Measurements from ENCODE around the gene DHX36.

DHX36 gene, protein sequence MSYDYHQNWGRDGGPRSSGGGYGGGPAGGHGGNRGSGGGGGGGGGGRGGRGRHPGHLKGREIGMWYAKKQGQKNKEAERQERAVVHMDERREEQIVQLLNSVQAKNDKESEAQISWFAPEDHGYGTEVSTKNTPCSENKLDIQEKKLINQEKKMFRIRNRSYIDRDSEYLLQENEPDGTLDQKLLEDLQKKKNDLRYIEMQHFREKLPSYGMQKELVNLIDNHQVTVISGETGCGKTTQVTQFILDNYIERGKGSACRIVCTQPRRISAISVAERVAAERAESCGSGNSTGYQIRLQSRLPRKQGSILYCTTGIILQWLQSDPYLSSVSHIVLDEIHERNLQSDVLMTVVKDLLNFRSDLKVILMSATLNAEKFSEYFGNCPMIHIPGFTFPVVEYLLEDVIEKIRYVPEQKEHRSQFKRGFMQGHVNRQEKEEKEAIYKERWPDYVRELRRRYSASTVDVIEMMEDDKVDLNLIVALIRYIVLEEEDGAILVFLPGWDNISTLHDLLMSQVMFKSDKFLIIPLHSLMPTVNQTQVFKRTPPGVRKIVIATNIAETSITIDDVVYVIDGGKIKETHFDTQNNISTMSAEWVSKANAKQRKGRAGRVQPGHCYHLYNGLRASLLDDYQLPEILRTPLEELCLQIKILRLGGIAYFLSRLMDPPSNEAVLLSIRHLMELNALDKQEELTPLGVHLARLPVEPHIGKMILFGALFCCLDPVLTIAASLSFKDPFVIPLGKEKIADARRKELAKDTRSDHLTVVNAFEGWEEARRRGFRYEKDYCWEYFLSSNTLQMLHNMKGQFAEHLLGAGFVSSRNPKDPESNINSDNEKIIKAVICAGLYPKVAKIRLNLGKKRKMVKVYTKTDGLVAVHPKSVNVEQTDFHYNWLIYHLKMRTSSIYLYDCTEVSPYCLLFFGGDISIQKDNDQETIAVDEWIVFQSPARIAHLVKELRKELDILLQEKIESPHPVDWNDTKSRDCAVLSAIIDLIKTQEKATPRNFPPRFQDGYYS

DNA sequence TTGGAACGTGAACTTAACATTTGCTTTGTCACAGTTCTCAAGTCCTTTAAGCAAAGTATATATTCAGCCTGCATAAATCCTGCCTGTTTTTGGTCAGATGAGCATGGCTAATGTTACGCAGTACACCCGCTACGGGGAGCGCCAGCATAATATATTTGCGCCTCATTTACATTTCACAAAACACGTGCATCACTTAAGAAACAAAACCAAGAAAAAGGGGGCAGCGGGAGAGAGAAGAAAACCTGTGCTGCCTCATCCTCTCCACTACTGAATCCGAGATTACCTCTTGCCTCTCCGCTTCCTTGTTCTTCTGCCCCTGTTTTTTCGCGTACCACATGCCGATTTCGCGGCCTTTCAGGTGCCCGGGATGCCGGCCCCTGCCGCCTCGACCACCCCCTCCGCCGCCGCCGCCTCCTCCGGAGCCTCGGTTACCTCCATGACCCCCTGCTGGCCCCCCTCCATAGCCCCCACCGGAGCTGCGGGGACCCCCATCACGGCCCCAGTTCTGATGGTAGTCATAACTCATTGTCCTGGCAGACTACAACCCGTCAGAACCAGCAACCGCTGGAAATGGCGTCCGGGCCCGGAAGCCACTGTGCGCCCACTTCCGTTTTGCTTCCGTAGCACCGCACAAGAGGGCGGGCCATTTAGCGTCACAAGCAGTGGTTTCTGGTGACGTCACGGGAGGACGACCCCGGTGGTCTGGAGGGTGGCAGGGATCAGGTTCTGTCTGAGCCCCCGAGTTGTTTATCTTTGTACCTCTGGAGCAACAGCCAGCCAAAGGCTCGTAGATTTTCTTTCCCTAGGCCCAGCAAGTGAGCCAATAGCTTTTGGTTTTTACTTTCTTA lies at the start of gene DHX36:
Gene DHX36, minus strand, starts transcription at position 597 of the 848 bp plus-strand sequence. Its CDS starts 71 bp downstream, at position 526.
- DNase-seq = peak; percentile 77 to 89

DNA sequence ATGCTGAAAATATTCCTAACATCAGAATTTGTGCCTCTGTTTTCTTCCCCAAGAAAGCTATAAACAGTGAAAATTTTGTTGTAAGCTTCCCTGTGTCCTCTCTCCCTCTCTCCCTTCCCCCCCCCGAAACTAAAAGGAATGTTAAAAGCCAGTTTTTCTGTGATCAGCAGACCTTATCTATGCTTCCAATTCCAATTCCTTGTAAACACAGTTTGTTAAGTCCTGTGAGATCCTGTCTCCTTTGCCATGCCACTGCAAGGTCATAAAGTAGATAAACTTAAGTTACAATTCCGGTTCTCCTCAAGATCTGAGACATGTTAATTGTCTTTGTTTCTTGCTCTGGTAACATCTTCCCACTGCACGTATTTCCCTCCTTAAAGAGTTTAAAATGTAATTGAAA lies 42.9 kb upstream of the DHX36 start:
- no peak for DNase-seq

DNA sequence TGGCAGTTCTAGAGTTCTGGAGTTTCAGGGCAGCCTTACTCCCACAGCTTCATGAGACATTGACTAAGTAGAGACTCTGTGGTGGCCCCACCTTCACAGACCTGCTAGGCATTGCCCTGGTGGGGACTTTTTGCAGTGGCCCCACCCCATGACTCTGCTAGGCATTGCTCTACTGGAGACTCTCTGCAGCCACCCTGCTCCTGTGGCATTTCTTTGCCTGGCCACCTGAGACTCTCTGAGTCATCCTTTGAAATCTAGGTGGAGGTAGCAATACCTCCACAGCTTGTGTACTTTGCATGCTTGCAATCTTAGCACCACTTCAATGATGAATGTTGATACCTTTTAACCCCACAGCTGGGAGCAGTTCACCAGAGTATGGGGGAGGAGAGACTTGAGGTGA lies 40.6 kb upstream of the DHX36 start:
- no peak for DNase-seq

DNA sequence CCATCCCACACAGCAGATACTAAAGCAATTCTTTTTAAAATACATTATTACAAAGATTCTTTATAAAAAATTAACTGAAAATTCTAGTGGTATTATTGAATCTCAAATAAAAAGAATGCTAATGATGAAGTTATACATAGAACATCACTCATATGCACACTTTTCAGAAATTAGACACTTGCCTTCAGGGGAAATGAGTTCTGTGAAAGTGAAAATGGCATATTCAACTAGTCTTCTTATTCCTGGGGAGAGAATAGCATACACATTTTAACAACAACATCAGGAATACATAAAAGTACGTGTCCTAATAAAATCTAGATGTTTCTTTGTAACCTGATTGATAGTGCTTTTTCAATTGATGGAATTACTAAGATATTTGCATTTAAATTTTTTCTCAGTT lies 36.8 kb upstream of the DHX36 start:
- no peak for DNase-seq

DNA sequence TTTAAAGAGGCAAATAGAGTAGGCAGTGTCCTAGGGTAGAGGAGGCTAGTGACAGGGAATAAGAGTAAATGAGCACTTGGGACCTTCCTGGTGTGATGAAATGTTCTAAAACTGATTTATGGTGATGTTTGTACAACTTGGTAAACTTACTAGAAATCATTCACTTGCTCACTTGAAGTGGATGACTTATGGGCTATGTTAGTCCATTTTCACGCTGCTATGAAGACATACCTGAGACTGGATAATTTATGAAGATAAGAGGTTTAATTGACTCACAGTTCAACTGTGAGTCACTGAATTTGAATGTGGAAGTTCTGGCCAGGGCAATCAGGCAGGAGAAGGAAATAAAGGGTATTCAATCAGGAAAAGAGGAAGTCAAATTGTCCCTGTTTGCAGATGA lies 31.7 kb upstream of the DHX36 start:
- DNase-seq = no peak

DNA sequence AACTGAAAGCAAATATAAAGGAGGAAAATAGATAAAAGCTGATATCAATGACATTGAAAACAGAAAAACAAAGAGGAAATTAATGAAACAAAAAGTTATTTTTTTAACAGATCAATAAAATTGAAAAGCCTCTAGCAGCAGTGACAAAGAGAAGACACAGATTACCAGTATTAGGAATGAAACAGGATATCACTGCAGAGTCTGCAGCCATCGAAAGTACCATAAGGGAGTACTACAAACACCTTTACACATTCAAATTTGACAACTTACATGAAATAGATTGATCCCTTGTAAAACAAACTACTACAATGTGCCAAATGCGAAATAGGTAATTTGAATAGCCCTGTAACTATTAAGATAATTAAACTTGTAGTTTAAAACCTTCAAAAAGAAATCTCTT lies 24.9 kb upstream of the DHX36 start:
- no peak for DNase-seq

DNA sequence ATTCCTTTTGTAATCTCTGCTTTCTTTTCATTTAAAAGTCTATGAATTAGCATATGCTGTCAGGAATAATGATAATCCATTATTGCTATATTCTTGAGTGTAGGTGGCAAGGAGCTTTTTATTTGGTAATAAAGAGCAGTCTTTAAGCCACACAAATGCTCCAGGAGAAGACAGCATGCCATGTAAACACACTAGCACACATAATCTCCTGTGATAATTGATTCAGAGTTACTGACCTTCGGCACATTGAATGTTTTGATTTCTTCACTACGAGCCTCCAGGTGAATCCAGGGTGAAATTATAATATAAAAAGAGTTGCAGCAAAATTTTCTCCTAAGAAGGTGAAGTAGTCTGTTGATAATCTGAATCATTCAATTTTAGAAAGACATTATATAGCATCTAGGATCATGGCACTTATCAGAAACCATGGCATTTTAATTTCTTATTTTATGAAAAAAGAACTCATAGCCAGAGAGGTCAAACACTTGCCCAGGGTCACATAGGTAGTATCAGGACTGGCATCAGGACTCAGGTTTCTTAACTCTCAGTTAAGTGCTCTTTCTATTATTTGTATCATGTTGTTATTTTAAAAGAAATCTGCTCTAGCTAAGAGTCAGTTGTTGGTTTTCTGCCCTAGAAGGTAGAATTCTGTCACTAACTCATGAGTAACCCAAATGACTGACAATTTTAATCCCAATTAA lies 21.3 kb upstream of the DHX36 start:
- no peak for DNase-seq

DNA sequence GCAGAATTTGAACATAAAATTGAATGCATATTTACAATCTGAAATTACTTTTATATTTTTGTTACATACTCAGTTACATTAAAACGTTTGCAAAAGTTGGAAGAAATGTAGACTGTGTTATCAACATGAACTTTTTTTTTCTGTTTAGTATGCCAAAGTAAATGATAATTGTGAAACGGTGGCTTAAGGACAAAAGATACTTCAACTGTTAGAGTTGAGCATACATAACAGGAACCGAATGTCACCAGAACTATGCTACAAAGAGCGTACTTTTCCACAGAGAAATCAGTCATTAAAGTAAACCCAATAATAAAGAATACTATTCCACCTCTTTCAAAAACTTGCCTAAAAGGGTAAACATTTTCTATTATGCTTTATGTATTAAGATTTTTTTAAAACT lies 14.3 kb upstream of the DHX36 start:
- no peak for DNase-seq

DNA sequence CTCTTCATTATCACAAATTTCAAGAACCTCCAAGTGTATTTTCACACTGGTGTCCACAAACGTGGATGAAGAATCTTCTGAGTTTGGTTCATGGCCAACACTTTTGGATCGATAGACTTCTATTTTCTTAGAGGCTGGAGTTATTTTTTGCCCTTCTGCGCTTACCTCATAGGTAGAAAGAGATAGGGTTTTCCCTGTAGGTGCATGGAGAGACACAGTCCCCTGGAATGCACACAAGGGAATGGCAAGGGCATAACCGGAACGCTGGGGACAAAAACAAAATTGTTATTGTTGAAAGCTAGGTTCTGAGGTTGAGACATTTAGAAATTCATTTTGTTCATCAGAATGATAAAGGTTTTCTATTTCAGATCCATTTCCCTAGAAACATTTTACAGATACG lies 13.7 kb upstream of the DHX36 start:
- no peak for DNase-seq

DNA sequence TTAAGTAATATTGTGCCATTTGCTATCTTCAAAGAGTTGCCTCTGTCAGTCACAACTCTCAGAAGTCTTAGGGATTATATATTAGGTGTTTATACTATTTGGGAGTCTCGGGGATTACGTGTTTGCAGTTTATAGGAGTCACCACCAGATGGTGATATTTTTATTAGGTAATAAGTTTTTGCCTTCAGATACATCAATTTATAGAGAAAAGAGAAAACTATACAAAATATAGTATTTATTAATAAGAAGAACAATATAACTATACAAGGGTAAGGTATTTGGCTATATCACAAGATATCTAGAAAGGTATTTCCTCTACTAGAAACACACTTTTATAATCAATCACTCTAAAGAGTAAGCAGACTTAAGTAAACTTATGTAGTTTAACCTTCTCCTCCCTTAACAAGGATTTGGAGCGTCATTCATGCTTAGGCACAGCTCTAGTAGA lies 10.7 kb upstream of the DHX36 start:
- peak in 1 of 2 experiments; percentile 4 for DNase-seq

DNA sequence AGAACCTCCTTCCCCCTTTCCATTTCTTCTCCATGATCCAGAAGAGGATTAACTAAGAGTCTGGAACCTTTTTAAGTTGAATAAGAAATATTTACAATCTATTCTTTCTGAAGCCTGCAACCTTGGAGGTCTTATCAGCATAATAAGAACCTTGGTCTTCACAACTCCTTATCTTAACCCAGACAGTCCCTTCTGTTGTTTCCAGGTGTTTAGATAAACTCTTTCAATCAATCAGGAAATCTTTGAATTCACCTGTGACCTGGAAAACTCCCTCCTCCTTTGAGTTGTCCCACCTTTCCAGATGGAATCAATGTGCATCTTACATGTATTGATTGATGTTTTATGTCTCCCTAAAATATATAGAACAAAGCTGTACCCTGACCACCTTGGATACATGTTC lies 3.6 kb upstream of the DHX36 start:
- DNase-seq = no peak

DNA sequence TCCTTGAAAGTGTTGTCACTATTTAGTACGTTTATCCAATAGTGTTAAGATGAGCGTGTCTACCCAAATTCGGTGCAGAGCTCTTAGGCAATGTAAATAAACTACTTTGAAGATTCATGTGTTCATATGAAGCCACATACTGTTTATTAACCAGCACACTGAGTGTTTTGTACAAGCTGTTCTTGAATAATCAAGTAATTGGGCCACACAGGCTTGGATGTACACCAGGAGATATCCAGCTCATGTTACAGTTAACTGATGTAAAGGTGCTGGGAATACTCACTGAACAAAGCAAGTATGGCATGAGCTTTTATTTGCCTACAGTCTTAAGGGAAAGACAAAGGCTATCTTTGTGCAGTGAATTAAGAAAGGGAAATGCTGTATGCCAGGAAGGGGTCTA lies 632 bp upstream of the DHX36 start:
- DNase-seq = no peak

DNA sequence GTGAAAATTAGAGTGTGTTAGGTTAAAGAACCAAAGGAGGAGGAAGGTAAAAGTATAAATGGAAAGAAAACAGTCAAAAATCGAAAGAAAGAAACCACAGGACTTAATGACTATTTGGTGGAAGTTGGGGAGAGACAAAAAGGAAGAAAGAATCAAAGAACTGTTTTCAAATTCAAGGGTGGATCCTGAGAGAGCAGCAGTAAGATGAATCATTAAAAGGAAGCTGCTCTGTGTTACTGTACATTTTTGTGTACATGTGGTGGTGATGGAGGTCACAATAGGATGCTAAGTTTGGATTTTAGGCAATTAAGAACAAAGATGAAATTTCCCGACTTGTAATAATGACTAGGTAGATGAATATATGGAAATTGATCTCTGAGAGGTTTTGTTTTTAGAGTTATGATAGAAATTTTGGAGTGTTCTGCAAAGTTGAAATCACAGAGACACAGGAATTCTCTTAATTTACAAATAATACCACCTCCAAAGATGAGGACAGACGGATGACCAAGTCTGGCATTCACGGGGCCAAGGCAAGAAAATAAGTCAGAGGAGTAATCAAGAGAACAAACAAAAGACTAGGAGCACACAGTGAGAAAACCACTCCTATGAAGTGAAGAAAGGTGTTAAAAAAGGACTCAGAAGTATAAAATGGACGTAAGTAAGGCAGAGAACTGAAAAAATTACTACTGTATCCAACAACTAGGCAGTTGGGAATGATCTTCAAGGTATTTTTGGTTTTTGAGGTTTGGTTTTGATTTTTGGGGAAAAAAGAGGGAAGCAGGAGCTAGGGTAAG lies 7.1 kb downstream of the DHX36 start:
- no peak for DNase-seq

DNA sequence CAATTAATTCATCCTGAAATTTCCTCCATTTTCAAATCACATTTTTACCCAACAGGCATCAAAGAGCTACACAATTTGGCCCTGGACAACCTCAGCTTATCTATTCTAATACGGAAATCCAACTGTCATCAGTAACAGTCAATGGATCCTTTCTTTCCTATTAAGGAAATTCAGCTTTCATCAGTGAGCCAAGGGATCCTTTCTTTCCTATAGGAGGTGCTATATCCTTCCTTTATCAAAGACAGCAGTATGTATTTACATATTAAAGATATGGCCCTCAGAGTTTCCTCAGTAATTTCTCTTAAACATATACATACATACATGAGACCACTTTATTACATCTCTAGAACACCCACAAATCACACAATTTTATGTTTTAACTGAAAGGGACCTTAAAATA lies 10.1 kb downstream of the DHX36 start:
- DNase-seq = no peak

DNA sequence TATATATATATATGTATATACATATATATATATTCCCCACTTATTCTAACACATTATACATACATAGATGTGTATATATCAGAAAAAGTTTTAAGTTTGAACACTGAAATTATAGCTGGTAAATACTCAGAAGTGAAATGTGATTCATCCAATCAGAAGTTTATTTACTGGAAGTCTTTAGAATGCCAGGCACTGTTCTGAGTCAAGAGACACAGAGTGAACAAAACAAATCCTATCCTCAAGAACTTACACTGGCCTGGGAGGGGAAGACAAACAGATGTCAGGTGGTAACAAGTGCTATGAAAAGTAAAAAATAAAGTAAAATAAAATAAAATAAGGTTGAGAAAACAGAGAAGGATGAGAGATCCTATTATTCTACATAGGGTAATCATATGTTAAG lies 13.4 kb downstream of the DHX36 start:
- DNase-seq = no peak

DNA sequence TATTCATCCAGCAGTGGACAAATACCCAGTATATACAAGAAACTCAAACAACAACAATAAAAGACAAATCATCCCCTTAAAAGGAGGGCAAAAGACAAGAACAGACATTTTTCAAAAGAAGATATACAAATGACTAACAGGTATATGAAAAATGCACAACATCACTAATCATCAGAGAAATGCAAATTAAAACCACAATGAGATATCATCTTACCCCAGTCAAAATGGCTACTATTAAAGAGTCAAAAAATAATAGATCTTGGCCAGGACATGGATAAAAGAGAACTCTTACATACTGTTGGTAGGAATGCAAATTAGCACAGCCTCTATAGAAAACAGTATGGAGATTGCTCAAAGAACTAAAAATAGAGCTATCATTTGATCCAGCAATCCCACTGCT lies 16.9 kb downstream of the DHX36 start:
- DNase-seq = no peak

DNA sequence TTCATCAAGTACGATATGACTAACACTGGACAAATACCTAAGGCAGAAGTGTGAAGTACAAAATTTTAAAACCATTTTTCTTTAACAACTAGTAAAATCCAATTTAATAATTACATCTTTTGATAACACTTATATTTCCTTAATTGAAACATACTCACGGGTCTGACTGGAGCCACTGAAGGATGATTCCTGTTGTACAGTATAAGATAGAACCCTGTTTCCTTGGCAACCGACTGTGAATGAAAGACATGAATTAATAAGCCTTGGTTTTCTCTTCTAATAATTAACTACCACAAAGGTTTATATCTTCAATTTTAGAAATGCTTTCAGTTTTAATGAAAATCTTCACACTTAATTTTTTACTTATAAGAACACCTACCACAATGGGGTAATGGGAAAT lies 19.4 kb downstream of the DHX36 start:
- DNase-seq = no peak

DNA sequence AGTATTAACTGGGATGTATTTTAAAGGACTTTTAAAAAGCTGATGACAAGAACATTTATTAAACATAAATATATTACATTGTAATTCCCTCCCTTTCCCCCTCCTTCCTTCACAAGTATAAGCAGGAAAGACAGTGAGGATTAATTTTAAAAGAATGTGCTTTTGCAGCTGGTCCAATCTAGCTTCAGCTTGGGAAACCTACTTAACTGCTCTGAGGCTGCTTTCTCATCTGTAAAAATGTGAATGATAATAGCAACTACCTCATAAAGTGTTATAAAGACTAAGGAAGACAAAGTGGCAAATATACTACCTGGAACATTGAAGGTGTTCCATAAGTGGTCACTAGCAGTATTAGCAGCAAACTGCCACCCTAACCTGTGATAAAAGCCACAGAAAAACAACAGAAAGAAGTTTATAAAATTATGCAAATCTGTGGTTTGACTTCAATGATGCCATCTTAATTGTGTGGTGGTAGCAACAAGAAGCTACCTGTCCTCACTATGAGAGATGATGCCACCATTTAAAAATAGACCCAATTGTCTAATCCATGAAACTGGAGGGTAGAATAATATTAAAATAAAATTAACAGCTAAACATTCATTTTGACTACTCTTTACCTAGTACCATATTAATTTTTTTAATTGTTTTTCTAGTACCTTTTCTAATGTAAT lies 20.0 kb downstream of the DHX36 start:
- no peak for DNase-seq

DNA sequence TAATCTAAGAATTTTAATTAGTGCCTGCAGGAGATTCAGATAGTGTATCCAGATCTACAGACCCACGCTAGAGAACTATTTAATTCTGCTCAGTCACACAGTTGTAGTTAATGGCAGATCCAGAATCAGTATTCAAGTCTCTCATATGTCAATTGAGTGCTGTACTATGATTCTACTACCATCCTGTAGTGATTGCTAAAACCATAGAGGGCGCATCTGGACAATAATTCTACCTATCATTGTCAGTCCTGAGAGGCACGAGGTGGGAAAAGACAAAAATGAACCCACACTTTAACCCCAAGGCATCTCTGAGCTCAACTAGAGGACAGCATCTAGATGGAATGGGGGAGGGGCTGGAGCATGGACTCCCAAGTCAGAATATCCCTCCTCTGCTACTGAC lies 22.7 kb downstream of the DHX36 start:
- DNase-seq = peak in 1 of 2 experiments; percentile 1

DNA sequence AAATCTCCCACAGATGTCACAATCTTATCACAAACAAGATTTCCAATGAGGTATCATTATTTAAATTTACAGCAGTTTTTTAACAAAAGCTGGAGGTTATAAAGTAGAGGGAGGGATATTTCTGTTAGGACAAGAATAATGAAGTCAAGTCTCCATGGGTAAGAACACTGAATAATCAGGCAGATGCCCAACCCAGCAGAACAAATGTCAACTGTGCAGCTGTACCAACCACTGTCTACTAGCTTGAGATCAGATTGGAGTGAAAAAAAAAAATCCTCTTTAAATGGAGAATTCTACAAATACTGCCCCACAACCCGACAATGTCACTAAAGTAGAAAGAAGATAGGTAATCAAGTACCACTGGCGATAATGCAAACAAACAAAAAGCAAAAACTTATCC lies 30.3 kb downstream of the DHX36 start:
- no peak for DNase-seq

DNA sequence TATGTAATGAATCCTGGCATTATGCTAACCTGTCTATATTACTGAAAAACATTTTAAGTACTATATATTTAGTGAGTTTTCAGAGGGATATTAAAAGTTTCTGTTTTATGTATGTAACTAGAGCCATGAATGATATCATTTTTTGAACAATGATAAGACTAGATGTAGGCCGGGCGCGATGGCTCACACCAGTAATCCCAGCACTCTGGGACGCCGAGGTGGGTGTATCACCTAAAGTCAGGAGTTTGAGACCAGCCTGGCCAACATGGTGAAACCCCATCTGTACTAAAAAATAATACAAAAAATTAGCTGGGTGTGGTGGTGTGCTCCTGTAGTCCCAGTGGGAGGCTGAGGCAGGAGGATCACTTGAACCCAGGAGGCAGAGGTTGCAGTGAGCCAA lies 34.1 kb downstream of the DHX36 start:
- no peak for DNase-seq
